HG03045 (cell line): ENCODE results near the gene TMPRSS13.
"Not testable (repeated sequence)": the region's sequence is repeated elsewhere in the genome, so short reads cannot be mapped to it uniquely, and the experiment has no call there.

ENCODE experiments used
- ATAC-seq: cut with Tn5 transposase; IDR thresholded peaks from one replicate; pipeline ENCODE4 v1.9.1; 2021; ENCODE audit warnings: mild to moderate bottlenecking, moderate library complexity; ENCODE audit not compliant: unreplicated experiment

The TMPRSS13 gene

GRCh38 chr11:117950993-117951961, 22.1 kb upstream of the TMPRSS13 start:
- ATAC-seq = no peak

GRCh38 chr11:117950301-117950700, 21.1 kb upstream of the TMPRSS13 start:
- no peak for ATAC-seq

GRCh38 chr11:117949062-117949461, 19.9 kb upstream of the TMPRSS13 start:
- no peak for ATAC-seq

GRCh38 chr11:117948466-117948865, 19.3 kb upstream of the TMPRSS13 start:
- ATAC-seq = not testable (repeated sequence)

- ATAC-seq = not testable (repeated sequence)
These were observed 18.5 kb upstream of the TMPRSS13 start for GRCh38 chr11:117947751-117948150.

- peak; percentile 60 for ATAC-seq
These were observed 17.8 kb upstream of the TMPRSS13 start for GRCh38 chr11:117946842-117947526.

GRCh38 chr11:117946156-117946841, 17.1 kb upstream of the TMPRSS13 start:
- ATAC-seq = peak; percentile 6

- ATAC-seq = no peak
These were observed 16.0 kb upstream of the TMPRSS13 start for GRCh38 chr11:117945047-117945810.

- ATAC-seq = no peak
These were observed 15.4 kb upstream of the TMPRSS13 start for GRCh38 chr11:117944554-117944953.

- no peak for ATAC-seq
These were observed 12.9 kb upstream of the TMPRSS13 start for GRCh38 chr11:117941976-117942654.

GRCh38 chr11:117941163-117941707, 12.0 kb upstream of the TMPRSS13 start:
- no peak for ATAC-seq

- no peak for ATAC-seq
These were observed 11.5 kb upstream of the TMPRSS13 start for GRCh38 chr11:117940736-117941135.

GRCh38 chr11:117936973-117937372, 7.8 kb upstream of the TMPRSS13 start:
- ATAC-seq = no peak

- ATAC-seq = no peak
These were observed 5.5 kb upstream of the TMPRSS13 start for GRCh38 chr11:117934526-117935307.

- ATAC-seq = no peak
These were observed 4.7 kb upstream of the TMPRSS13 start for GRCh38 chr11:117933930-117934329.

GRCh38 chr11:117933475-117933874, 4.3 kb upstream of the TMPRSS13 start:
- ATAC-seq = no peak

- no peak for ATAC-seq
These were observed 3.7 kb upstream of the TMPRSS13 start for GRCh38 chr11:117932947-117933346.

- no peak for ATAC-seq
These were observed 3.2 kb upstream of the TMPRSS13 start for GRCh38 chr11:117932426-117932825.

- ATAC-seq = no peak
These were observed 2.8 kb upstream of the TMPRSS13 start for GRCh38 chr11:117931971-117932370.
